Muscle of arm (tissue), 12 donors: ENCODE results near the gene PNLIPRP2. TPM values are rescaled to one million over a fixed set of nuclear protein-coding genes. Genes with fewer than 3 reads are reported as not detected.
A peak's percentile ranks its signal among the peaks of the same experiment; 100 is the strongest.

ENCODE experiments used
- DNase-seq: peaks from one replicate; pipeline ENCODE4 v3.0.0-alpha.2; 2013
- polyA plus RNA-seq, 12 donors: library from polyadenylated mRNA; unstranded; fragments of 120-200 nt; gene quantifications; one replicate each; pipeline ENCODE4 v1.2.1, GENCODE V29; 2013; ENCODE audit not compliant: insufficient read length in 12 of 12

PNLIPRP2 gene
- polyA plus RNA-seq, 12 donors: 0.13 to 0.79 (median 0.22) TPM; not detected in 7

DNA sequence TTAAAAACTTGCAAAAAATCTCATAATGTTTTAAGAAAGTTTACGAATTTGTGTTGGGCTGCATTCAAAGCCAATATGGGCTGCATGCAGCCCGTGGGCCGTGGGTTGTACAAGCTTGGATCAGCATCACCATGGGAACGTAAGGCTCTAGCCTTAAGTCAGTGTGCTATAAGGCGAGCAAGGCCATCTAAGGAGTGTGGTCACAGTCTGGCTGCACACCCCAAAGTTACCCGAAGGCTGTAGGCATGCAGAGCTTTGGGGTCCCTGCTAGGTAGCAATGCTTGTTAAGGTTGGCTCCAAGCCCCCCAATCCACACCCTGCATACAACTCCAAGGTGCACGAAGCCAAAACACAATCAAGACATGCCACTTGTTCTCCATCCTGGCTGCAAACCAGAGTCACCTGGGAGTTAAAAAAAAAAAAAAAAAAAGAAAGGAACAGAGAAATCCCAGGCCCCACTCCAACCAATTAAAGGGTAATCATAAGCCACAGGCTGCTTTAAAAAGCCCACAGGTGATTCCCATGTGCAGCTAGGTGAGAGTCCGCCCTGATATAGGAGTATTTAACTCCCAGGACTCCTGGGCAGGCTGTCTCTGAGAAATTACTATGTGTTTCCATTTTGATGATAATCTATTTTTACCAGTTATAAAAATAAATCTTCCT lies 8.5 kb upstream of the PNLIPRP2 start:
- no peak for DNase-seq

- no peak for DNase-seq
Observed at GRCh38 chr10:116613471-116613870, 7.3 kb upstream of the PNLIPRP2 start.

DNA sequence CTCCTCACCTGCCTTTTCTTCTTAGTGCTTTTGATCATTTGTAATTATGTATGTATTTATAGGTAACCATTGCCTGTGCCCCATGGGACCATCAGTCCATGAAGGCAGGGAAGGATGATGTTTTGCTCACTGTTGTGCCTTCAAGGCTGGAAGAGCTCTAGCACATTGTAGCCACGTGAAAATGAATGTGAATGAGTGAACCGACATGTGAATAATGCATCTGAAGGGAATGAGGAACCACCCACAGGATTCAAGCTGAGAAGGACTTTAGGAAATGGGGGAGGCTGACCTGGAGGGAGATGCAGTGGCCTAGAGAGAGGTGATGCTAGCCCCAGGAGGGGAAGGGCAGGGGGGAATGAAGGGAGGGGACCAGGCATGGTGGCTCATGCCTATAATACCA lies 6.0 kb upstream of the PNLIPRP2 start:
- DNase-seq: no peak

- no peak for DNase-seq
Observed at GRCh38 chr10:116615199-116615776, 5.5 kb upstream of the PNLIPRP2 start.

DNA sequence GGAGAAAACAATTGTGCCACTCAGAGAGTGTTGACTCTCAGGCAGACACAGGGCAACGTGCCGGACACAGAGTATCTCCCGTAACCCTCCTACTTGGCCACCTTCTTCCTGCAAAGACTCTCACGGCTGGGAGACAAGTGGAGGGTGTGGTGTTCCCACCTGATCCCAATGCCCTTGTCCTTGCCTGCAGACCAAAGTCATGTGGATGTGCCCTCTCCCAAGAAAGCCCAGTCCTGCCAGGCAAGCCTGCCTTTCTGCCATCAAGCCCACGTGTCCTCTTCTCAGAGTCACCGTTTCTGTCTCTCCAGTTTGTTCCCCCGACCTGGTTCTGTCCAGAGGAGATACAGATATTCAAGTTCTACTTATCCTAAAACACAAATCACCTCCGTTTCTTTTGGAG lies 723 bp downstream of the PNLIPRP2 start:
- no peak for DNase-seq

DNA sequence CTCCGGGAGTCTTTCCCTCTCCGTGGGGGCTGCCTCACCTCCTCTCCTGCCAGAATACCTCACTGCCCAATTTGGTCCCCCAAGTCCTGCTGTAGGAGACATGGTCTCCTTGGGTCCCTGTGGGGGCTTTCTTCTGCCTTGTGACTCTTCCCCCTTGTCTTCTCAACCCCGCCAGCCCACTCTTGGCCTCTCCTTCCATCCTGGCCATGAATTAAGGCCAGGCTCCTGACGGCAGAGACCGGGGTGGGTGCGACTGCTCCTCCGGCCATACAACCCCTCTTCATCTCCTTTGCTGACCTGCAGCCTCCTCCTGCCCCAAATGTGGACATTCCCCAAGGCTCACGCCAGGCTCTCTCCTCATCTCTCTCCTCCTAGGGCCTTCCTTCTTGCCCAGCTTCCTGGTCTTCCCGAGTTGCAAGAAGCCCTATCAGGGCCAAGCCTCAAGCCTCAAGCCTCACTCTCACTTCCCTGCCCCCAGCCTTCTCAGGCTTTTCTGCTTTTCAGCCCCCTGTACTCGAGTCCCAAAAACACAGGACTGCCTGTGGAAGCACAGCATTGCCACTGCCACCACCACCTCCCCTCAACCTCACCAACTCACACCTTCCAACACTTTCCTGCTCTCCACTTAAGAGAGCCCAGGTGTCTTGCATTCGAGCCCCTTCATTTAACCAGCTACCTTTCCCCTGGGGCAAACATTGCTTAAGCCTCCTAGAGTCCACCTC lies 1.3 kb downstream of the PNLIPRP2 start:
- DNase-seq: no peak

DNA sequence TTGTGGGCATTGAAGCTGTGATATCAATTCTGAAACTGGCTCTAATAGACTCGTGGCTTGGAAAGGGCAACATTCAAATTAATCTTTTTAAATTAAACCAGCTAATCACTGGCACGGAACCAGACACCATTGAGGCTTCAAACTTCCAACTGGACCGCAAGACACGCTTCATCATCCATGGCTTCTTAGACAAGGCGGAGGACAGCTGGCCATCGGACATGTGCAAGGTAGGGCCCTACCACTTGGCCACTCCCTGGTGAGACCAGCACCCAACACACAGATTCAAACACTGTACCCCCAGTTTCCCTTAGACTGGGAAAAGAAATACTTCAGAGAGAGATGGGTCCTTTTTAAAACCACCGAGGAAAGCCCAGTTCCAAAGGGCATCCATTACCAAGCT lies 5.1 kb downstream of the PNLIPRP2 start:
- DNase-seq: no peak

DNA sequence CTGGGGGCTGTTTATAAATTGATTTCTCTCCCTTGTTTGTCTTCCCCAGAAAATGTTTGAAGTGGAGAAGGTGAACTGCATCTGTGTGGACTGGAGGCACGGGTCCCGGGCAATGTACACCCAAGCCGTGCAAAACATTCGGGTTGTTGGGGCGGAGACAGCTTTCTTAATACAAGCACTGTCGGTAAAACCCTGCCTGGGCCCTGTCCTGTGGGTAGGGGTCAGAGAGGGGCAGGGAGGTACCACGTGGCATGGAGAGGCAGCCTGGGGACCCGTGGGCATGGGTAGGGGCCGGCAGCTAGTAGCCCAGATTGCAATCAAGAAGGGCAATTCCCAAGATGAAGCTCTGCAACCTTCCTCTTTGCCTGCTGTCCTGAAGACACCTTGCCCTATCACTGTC lies 6.1 kb downstream of the PNLIPRP2 start:
- DNase-seq: no peak

- DNase-seq: peak; percentile 4
Observed at GRCh38 chr10:116627386-116627933, 6.7 kb downstream of the PNLIPRP2 start.

GRCh38 chr10:116629340-116629739 lies 8.6 kb downstream of the PNLIPRP2 start:
- no peak for DNase-seq

- DNase-seq: no peak
Observed at GRCh38 chr10:116630020-116630419, 9.3 kb downstream of the PNLIPRP2 start.

DNA sequence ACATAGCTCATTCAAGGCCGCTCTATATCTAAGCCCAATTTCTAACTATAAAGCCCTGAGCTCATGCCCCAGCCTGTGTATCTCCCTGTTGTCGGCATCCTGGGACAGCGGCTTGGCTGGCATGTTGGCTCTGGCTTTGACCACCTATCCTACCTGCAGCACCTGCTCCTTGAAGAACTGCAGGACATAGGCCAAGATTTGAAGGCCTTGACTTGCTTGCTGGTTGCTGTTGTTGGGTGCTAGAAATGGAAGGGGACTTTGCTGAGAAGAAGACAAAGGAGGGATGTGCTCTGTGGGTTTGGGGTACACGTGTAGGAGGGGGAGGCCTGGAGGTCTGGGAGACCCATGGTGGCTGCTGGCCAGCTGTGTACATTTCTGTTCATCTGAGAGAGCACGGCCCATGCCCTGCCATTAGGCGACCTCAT lies 11.1 kb downstream of the PNLIPRP2 start:
- DNase-seq: no peak

- DNase-seq: no peak
Observed at GRCh38 chr10:116632596-116633215, 12.0 kb downstream of the PNLIPRP2 start.

GRCh38 chr10:116633216-116633600 lies 12.5 kb downstream of the PNLIPRP2 start:
- DNase-seq: no peak

GRCh38 chr10:116634126-116634975 lies 13.6 kb downstream of the PNLIPRP2 start:
- DNase-seq: no peak

DNA sequence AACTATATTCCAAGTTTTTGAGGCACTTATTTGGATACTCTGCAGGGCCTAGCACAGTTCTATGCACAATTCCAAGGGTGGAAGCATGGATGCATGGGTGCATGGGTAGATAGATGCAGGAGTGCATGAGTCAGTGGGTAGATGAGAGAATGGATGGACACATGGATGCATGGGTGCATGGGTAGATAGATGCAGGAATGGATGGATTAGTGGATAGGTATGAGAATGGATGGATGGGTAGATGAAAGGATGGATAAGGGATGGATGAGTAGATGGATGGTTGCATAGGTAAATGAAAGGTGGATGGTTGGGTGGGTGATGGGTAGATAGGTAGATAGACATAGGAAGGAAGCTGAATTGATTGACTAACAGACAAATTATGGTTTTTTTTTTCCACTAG lies 15.6 kb downstream of the PNLIPRP2 start:
- DNase-seq: no peak

GRCh38 chr10:116636976-116637375 lies 16.2 kb downstream of the PNLIPRP2 start:
- DNase-seq: no peak

GRCh38 chr10:116637830-116638229 lies 17.1 kb downstream of the PNLIPRP2 start:
- no peak for DNase-seq

DNA sequence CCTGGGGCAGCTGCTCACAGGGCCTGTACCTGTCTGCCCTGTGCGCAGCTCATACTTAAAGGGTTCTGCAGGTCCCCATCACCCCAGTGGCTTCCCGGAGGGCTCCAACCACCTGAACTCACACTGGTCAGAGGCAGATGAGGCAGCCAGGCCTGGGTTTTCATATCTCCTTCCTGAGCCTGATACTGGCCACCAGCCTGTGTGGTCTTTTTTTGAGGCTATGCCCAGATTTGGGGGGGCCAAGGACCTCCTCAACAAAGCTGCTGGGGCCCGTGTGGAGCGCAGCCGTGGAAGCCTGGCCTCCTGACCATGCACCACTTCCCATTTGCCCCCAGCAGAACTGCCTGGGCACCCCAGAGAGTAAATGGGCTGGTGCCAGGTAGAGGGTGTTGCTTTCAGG lies 25.7 kb downstream of the PNLIPRP2 start:
- no peak for DNase-seq

GRCh38 chr10:116648903-116649302 lies 28.1 kb downstream of the PNLIPRP2 start:
- DNase-seq: no peak

DNA sequence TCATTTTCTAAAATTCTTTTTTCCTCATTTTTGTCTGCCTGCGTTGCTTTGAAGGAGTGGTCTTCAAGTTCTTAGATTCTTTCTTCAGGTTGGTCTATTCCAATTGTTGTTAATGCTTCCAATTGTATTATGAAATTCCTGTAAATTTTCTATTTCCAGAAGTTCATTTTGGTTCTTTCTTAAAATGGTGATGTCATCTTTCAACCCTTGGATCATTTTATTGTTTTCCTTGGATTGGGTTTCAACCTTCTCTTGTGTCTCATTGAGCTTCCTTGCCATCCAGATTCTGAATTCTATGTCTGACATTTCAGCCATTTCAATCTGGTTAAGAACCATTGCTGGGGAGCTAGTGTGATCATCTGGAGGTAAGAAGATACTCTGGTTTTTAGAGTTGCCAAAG lies 33.1 kb downstream of the PNLIPRP2 start:
- no peak for DNase-seq

GRCh38 chr10:116654816-116655215 lies 34.1 kb downstream of the PNLIPRP2 start:
- DNase-seq: no peak
